ENCODE data around the gene AKAP1.

AKAP1 gene

GRCh38 chr17:57154921-57155320 lies 69.9 kb downstream of the AKAP1 start:
- no peak overlapping the region for H3K4me3 ChIP-seq (ENCODE audit: low read depth, low read length)
- no peak for TF ChIP-seq CTCF (conservative IDR thresholded peaks at IDR 0.05; ENCODE audit: low read depth, low read length)
- DNase-seq (ENCODE audit: low read depth): no peak

- DNase-seq (ENCODE audit: low read depth): no peak
- no peak overlapping the region for H3K4me3 ChIP-seq (ENCODE audit: low read depth, low read length)
These were observed 73.3 kb downstream of the AKAP1 start for GRCh38 chr17:57158325-57158724.

GRCh38 chr17:57158795-57159194 lies 73.7 kb downstream of the AKAP1 start:
- H3K4me3 ChIP-seq (ENCODE audit: low read depth, low read length): no peak overlapping the region
- TF ChIP-seq CTCF (conservative IDR thresholded peaks at IDR 0.05; ENCODE audit: low read depth, low read length): no peak
- no peak for DNase-seq (ENCODE audit: low read depth)

More at GRCh38 chr17:57158325-57158724, 73.3 kb downstream of the AKAP1 start:
- TF ChIP-seq CTCF (conservative IDR thresholded peaks at IDR 0.05; ENCODE audit: low read depth, low read length): no peak

- TF ChIP-seq CTCF (conservative IDR thresholded peaks at IDR 0.05; ENCODE audit: low read depth, low read length): no peak
These were observed 75.6 kb downstream of the AKAP1 start for GRCh38 chr17:57160624-57161023.

GRCh38 chr17:57164814-57165213 lies 79.8 kb downstream of the AKAP1 start:
- DNase-seq (ENCODE audit: low read depth): no peak
- TF ChIP-seq CTCF (conservative IDR thresholded peaks at IDR 0.05; ENCODE audit: low read depth, low read length): no peak
- no peak overlapping the region for H3K4me3 ChIP-seq (ENCODE audit: low read depth, low read length)

More at GRCh38 chr17:57160624-57161023, 75.6 kb downstream of the AKAP1 start:
- no peak overlapping the region for H3K4me3 ChIP-seq (ENCODE audit: low read depth, low read length)
- DNase-seq (ENCODE audit: low read depth): no peak

GRCh38 chr17:57165754-57166153 lies 80.7 kb downstream of the AKAP1 start:
- TF ChIP-seq CTCF (conservative IDR thresholded peaks at IDR 0.05; ENCODE audit: low read depth, low read length): no peak
- no peak for DNase-seq (ENCODE audit: low read depth)
- no peak overlapping the region for H3K4me3 ChIP-seq (ENCODE audit: low read depth, low read length)

- DNase-seq (ENCODE audit: low read depth): no peak
- no peak for TF ChIP-seq CTCF (conservative IDR thresholded peaks at IDR 0.05; ENCODE audit: low read depth, low read length)
- H3K4me3 ChIP-seq (ENCODE audit: low read depth, low read length): no peak overlapping the region
These were observed 81.8 kb downstream of the AKAP1 start for GRCh38 chr17:57166803-57167202.

Data from choroid plexus epithelial cell (primary cell).